Measurements from ENCODE around the gene MEOX2.

The MEOX2 gene

GRCh38 chr7:15658247-15658646 lies 28.2 kb downstream of the MEOX2 start:
- peaks cover 23% of the 10 kb centered on the region for H3K9me3 Mint-ChIP-seq
- no peak overlapping the region for H3K4me3 Mint-ChIP-seq
- H3K36me3 Mint-ChIP-seq (ENCODE audit: low read depth): no peaks in the 10 kb centered on the region
- ATAC-seq (no peak), DNase-seq (no peak)
- no peaks in the 10 kb centered on the region for H3K4me1 Mint-ChIP-seq
- H3K27me3 Mint-ChIP-seq: no peaks in the 10 kb centered on the region
- H3K27ac Mint-ChIP-seq: no peak overlapping the region

- H3K36me3 Mint-ChIP-seq (ENCODE audit: low read depth): no peaks in the 10 kb centered on the region
- H3K4me1 Mint-ChIP-seq: no peaks in the 10 kb centered on the region
- no peak overlapping the region for H3K4me3 Mint-ChIP-seq
- H3K27ac Mint-ChIP-seq: no peak overlapping the region
- no peaks in the 10 kb centered on the region for H3K27me3 Mint-ChIP-seq
- ATAC-seq: no peak
- DNase-seq: no peak
- peaks cover 19% of the 10 kb centered on the region for H3K9me3 Mint-ChIP-seq
Measured at GRCh38 chr7:15652776-15653290, 33.6 kb downstream of the MEOX2 start.

GRCh38 chr7:15651693-15652092 lies 34.8 kb downstream of the MEOX2 start:
- Mint-ChIP-seq H3K9me3 (peaks cover 9% of the 10 kb centered on the region), H3K27ac (no peak overlapping the region), H3K36me3 (ENCODE audit: low read depth) (no peaks in the 10 kb centered on the region), H3K4me3 (no peak overlapping the region), H3K4me1 (no peaks in the 10 kb centered on the region), H3K27me3 (no peaks in the 10 kb centered on the region)
- no peak for ATAC-seq
- no peak for DNase-seq

GRCh38 chr7:15650787-15651186 lies 35.7 kb downstream of the MEOX2 start:
- ATAC-seq (no peak), DNase-seq (no peak)
- peaks cover 8% of the 10 kb centered on the region for H3K9me3 Mint-ChIP-seq
- no peaks in the 10 kb centered on the region for H3K36me3 Mint-ChIP-seq (ENCODE audit: low read depth)
- no peak overlapping the region for H3K27ac Mint-ChIP-seq
- H3K4me1 Mint-ChIP-seq: no peaks in the 10 kb centered on the region
- no peaks in the 10 kb centered on the region for H3K27me3 Mint-ChIP-seq
- no peak overlapping the region for H3K4me3 Mint-ChIP-seq

GRCh38 chr7:15648461-15648961 lies 38.0 kb downstream of the MEOX2 start:
- Mint-ChIP-seq H3K4me1 (no peaks in the 10 kb centered on the region), H3K36me3 (ENCODE audit: low read depth) (no peaks in the 10 kb centered on the region), H3K4me3 (no peak overlapping the region), H3K27ac (no peak overlapping the region), H3K9me3 (peaks cover 3% of the 10 kb centered on the region), H3K27me3 (no peaks in the 10 kb centered on the region)
- DNase-seq: no peak
- ATAC-seq: no peak

- H3K9me3 Mint-ChIP-seq: peaks cover 3% of the 10 kb centered on the region
- ATAC-seq: no peak
- H3K4me3 Mint-ChIP-seq: no peak overlapping the region
- H3K27me3 Mint-ChIP-seq: no peaks in the 10 kb centered on the region
- no peaks in the 10 kb centered on the region for H3K36me3 Mint-ChIP-seq (ENCODE audit: low read depth)
- DNase-seq: no peak
- H3K27ac Mint-ChIP-seq: no peak overlapping the region
- H3K4me1 Mint-ChIP-seq: no peaks in the 10 kb centered on the region
Measured at GRCh38 chr7:15647309-15647708, 39.2 kb downstream of the MEOX2 start.

- no peak for ATAC-seq
- H3K27ac Mint-ChIP-seq: no peak overlapping the region
- DNase-seq: no peak
- H3K9me3 Mint-ChIP-seq: peaks cover 10% of the 10 kb centered on the region
- H3K4me3 Mint-ChIP-seq: no peak overlapping the region
- H3K27me3 Mint-ChIP-seq: no peaks in the 10 kb centered on the region
- H3K36me3 Mint-ChIP-seq (ENCODE audit: low read depth): no peaks in the 10 kb centered on the region
- no peaks in the 10 kb centered on the region for H3K4me1 Mint-ChIP-seq
Measured at GRCh38 chr7:15643000-15643705, 43.3 kb downstream of the MEOX2 start.

- Mint-ChIP-seq H3K27ac (no peak overlapping the region), H3K36me3 (ENCODE audit: low read depth) (no peaks in the 10 kb centered on the region), H3K27me3 (no peaks in the 10 kb centered on the region), H3K9me3 (no peaks in the 10 kb centered on the region), H3K4me1 (no peaks in the 10 kb centered on the region), H3K4me3 (no peak overlapping the region)
- no peak for ATAC-seq
- DNase-seq: no peak
Measured at GRCh38 chr7:15628876-15629275, 57.6 kb downstream of the MEOX2 start.

- Mint-ChIP-seq H3K27ac (no peak overlapping the region), H3K9me3 (no peaks in the 10 kb centered on the region), H3K27me3 (no peaks in the 10 kb centered on the region), H3K4me1 (no peaks in the 10 kb centered on the region), H3K36me3 (ENCODE audit: low read depth) (no peaks in the 10 kb centered on the region), H3K4me3 (no peak overlapping the region)
- ATAC-seq (no peak), DNase-seq (no peak)
Measured at GRCh38 chr7:15626041-15626440, 60.4 kb downstream of the MEOX2 start.

GRCh38 chr7:15625466-15625865 lies 61.0 kb downstream of the MEOX2 start:
- ATAC-seq: no peak

GRCh38 chr7:15621468-15621867 lies 65.0 kb downstream of the MEOX2 start:
- Mint-ChIP-seq H3K27ac (no peak overlapping the region), H3K4me3 (no peak overlapping the region), H3K4me1 (no peaks in the 10 kb centered on the region), H3K36me3 (ENCODE audit: low read depth) (no peaks in the 10 kb centered on the region), H3K27me3 (no peaks in the 10 kb centered on the region), H3K9me3 (peaks cover 3% of the 10 kb centered on the region)
- DNase-seq: no peak
- ATAC-seq: no peak

More at GRCh38 chr7:15625466-15625865, 61.0 kb downstream of the MEOX2 start:
- no peaks in the 10 kb centered on the region for H3K27me3 Mint-ChIP-seq
- H3K36me3 Mint-ChIP-seq (ENCODE audit: low read depth): no peaks in the 10 kb centered on the region
- no peak overlapping the region for H3K4me3 Mint-ChIP-seq
- DNase-seq: no peak
- H3K4me1 Mint-ChIP-seq: no peaks in the 10 kb centered on the region
- no peaks in the 10 kb centered on the region for H3K9me3 Mint-ChIP-seq
- H3K27ac Mint-ChIP-seq: no peak overlapping the region

GRCh38 chr7:15620491-15621185 lies 65.8 kb downstream of the MEOX2 start:
- no peak overlapping the region for H3K4me3 Mint-ChIP-seq
- no peaks in the 10 kb centered on the region for H3K36me3 Mint-ChIP-seq (ENCODE audit: low read depth)
- H3K9me3 Mint-ChIP-seq: peaks cover 3% of the 10 kb centered on the region
- H3K27me3 Mint-ChIP-seq: no peaks in the 10 kb centered on the region
- DNase-seq (no peak), ATAC-seq (no peak)
- no peak overlapping the region for H3K27ac Mint-ChIP-seq
- no peaks in the 10 kb centered on the region for H3K4me1 Mint-ChIP-seq

GRCh38 chr7:15618275-15618674 lies 68.2 kb downstream of the MEOX2 start:
- no peaks in the 10 kb centered on the region for H3K4me1 Mint-ChIP-seq
- DNase-seq (no peak), ATAC-seq (no peak)
- no peaks in the 10 kb centered on the region for H3K36me3 Mint-ChIP-seq (ENCODE audit: low read depth)
- no peak overlapping the region for H3K4me3 Mint-ChIP-seq
- peaks cover 3% of the 10 kb centered on the region for H3K9me3 Mint-ChIP-seq
- H3K27ac Mint-ChIP-seq: no peak overlapping the region
- no peaks in the 10 kb centered on the region for H3K27me3 Mint-ChIP-seq

GRCh38 chr7:15612205-15612604 lies 74.3 kb downstream of the MEOX2 start:
- no peak for DNase-seq
- H3K9me3 Mint-ChIP-seq: peaks cover 4% of the 10 kb centered on the region
- no peak overlapping the region for H3K27ac Mint-ChIP-seq
- H3K4me3 Mint-ChIP-seq: no peak overlapping the region
- no peak for ATAC-seq
- no peaks in the 10 kb centered on the region for H3K36me3 Mint-ChIP-seq (ENCODE audit: low read depth)
- H3K27me3 Mint-ChIP-seq: no peaks in the 10 kb centered on the region
- no peaks in the 10 kb centered on the region for H3K4me1 Mint-ChIP-seq

GRCh38 chr7:15610503-15610902 lies 76.0 kb downstream of the MEOX2 start:
- ATAC-seq (no peak), DNase-seq (no peak)
- Mint-ChIP-seq H3K36me3 (ENCODE audit: low read depth) (no peaks in the 10 kb centered on the region), H3K4me1 (no peaks in the 10 kb centered on the region), H3K9me3 (peaks cover 8% of the 10 kb centered on the region), H3K27ac (no peak overlapping the region), H3K4me3 (no peak overlapping the region), H3K27me3 (no peaks in the 10 kb centered on the region)
